Stomach (tissue), 9 donors: ENCODE data around the gene IL1RAPL2. TPM values are rescaled to one million over a fixed set of nuclear protein-coding genes. Genes with fewer than 3 reads are reported as not detected.

Experiments used
- DNase-seq, 2 donors: peaks; one replicate each; pipeline versions ENCODE4 v3.0.0 to v3.0.0-alpha.2; 2013 to 2019
- H3K27ac ChIP-seq, 5 donors: fragments of 200-600 bp in 4 of 5; sonication (generic) in 4 of 5; one replicate each; pipeline ENCODE4 v1.5.1; 2013 to 2019; ENCODE audit warnings: mild to moderate bottlenecking in 1 of 5, moderate library complexity in 1 of 5
- H3K27me3 ChIP-seq, 3 donors: fragments of 200-600 bp; sonication (generic); one replicate each; pipeline ENCODE4 v1.5.1; 2017 to 2019; ENCODE audit warnings: mixed run types in 1 of 3
- H3K36me3 ChIP-seq, 4 donors: fragments of 200-600 bp; sonication (generic); 1 replicate in 3 of 4; 2 replicates in 1 of 4; pipeline ENCODE4 v1.5.1; 2016 to 2019
- H3K4me1 ChIP-seq, 4 donors: fragments of 200-600 bp; sonication (generic); one replicate each; pipeline ENCODE4 v1.5.1; 2016 to 2019
- H3K4me3 ChIP-seq, 4 donors: fragments of 200-600 bp; sonication (generic) in 3 of 4; one replicate each; pipeline ENCODE4 v1.5.1; 2016 to 2019; ENCODE audit warnings: mild to moderate bottlenecking in 1 of 4
- H3K9me3 ChIP-seq, 4 donors: fragments of 200-600 bp; sonication (generic); one replicate each; pipeline ENCODE4 v1.5.1; 2016 to 2019
- EP300 ChIP-seq: sonication (generic); formaldehyde crosslinking; IDR thresholded peaks from one replicate; pipeline ENCODE4 v1.6.1; 2017; ENCODE audit warnings: antibody characterized with exemption
- POLR2A ChIP-seq, 4 donors: fragments of 450-650 bp; IDR thresholded peaks; one replicate each; pipeline ENCODE4 v1.6.1; 2016; ENCODE audit warnings: antibody characterized with exemption in 4 of 4, control low read depth in 2 of 4, mild to moderate bottlenecking in 1 of 4, moderate library complexity in 1 of 4
- POLR2AphosphoS5 ChIP-seq, 3 donors: sonication (generic); formaldehyde crosslinking; IDR thresholded peaks; one replicate each; pipeline ENCODE4 v1.6.1; 2016; ENCODE audit warnings: antibody characterized with exemption in 3 of 3
- whole genome bisulfite sequencing, 5 donors: extraction: QIAGEN DNeasy Blood & Tissue Kit in 3 of 5; methylation state at CpG; one replicate each; pipeline versions ENCODE4 v1.1.5 to v1.1.7; 2013 to 2018; 5-methylcytosine and 5-hydroxymethylcytosine counted together
- intact Hi-C: fragments of 100-400 bp; cut with DNase I; formaldehyde crosslinking; loops from one replicate; pipeline ENCODE4 v1.15.1; 2023; ENCODE audit warnings: low total_unique reads
- polyA plus RNA-seq, 3 donors: library from polyadenylated mRNA; stranded (reverse); fragments of 200-250 nt; gene quantifications; one replicate each; pipeline ENCODE4 v1.2.3, GENCODE V29; 2013
- total RNA-seq, 5 donors: library from RNA; depleted of rRNA; stranded (reverse); fragments of >200 nt; gene quantifications; one replicate each; pipeline versions ENCODE4 v1.1.0 to v1.2.3, GENCODE V29; 2014 to 2016
- TF ChIP-seq, protein P1 (sequence below), 7 experiments: fragments of 450-650 bp in 4 of 7; fragments of 200-600 bp in 3 of 7; sonication (generic) in 3 of 7; IDR thresholded peaks; one replicate each; pipeline ENCODE4 v1.5.1; 2016 to 2019; ENCODE audit warnings: antibody characterized with exemption in 7 of 7, control low read depth in 2 of 7, mild to moderate bottlenecking in 1 of 7
- donor health status: healthy with polysubstance abuse.
- donor health status: Bipolar disorder and iron deficiency.
- donor health status: healthy.

IL1RAPL2 gene
- total and polyA plus RNA-seq, 8 donors: 1.1 TPM; not detected in 7

DNA sequence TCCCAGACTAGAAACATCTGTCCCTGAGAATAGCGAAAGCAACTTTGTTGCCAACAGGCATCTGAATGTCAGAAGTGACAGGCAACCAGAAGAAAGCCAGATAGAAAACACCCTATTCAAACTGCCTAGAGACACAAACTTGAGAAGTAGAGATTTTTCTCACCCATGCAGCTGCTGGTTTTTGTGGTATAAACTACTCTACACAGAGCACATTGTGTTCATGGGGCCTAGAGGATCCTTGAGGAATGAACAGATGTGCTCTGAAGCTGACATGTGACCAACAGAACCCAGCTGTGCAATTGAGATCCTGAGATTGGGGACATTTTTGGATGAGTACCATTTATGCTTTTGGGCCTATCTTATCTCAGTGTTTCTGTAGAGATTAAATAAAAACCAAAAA is 1192.8 kb downstream of the IL1RAPL2 start:
- WGBS, 5 donors: 50 to 88% (median 75%) methylated on average over 1 of the region's 1 CpG
- Histone ChIP-seq H3K9me3 (no peaks in the 10 kb centered on the region), H3K27me3 (no peaks in the 10 kb centered on the region), H3K36me3 (no peaks in the 10 kb centered on the region), H3K27ac (no peak overlapping the region), H3K4me1 (no peaks in the 10 kb centered on the region), H3K4me3 (no peak overlapping the region)
- TF ChIP-seq, protein P1, sequence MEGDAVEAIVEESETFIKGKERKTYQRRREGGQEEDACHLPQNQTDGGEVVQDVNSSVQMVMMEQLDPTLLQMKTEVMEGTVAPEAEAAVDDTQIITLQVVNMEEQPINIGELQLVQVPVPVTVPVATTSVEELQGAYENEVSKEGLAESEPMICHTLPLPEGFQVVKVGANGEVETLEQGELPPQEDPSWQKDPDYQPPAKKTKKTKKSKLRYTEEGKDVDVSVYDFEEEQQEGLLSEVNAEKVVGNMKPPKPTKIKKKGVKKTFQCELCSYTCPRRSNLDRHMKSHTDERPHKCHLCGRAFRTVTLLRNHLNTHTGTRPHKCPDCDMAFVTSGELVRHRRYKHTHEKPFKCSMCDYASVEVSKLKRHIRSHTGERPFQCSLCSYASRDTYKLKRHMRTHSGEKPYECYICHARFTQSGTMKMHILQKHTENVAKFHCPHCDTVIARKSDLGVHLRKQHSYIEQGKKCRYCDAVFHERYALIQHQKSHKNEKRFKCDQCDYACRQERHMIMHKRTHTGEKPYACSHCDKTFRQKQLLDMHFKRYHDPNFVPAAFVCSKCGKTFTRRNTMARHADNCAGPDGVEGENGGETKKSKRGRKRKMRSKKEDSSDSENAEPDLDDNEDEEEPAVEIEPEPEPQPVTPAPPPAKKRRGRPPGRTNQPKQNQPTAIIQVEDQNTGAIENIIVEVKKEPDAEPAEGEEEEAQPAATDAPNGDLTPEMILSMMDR (IDR thresholded peaks at IDR 0.05): no peak
- TF ChIP-seq POLR2AphosphoS5 (IDR thresholded peaks at IDR 0.05) (no peak), POLR2A (IDR thresholded peaks at IDR 0.05) (no peak), EP300 (no peak)
- intact Hi-C loops: no loop called here
- DNase-seq: peak in 1 of 2 donors; percentile 12

DNA sequence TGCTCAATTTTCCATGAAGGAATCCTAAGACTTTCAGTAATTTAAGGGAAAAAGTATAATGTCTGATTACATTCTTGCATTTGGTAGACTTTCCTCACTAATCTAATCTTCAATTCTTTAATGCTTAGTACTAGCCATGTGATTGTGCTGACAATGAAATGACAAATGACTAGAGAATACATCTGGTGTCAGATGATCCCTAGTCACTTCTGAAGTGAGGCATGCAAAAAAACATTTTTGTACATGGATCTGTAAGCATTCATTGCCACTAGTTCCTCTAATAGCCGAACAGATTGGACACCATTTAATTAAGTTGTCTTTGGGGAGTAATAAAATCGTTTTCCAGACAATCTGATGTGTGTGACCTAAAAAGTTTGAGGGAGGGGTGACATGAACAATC is 1193.6 kb downstream of the IL1RAPL2 start:
- intact Hi-C loops: no loop called here
- H3K4me3 ChIP-seq: no peak overlapping the region
- H3K4me1 ChIP-seq: no peaks in the 10 kb centered on the region
- no peak overlapping the region for H3K27ac ChIP-seq
- TF ChIP-seq, protein P1 (IDR thresholded peaks at IDR 0.05): no peak
- TF ChIP-seq POLR2A (IDR thresholded peaks at IDR 0.05) (no peak), EP300 (no peak)
- H3K36me3 ChIP-seq: no peaks in the 10 kb centered on the region
- no peaks in the 10 kb centered on the region for H3K9me3 ChIP-seq
- WGBS, 5 donors: 51 to 63% (median 62%) methylated on average over 2 of the region's 2 CpGs
- H3K27me3 ChIP-seq: no peaks in the 10 kb centered on the region
- DNase-seq: no peak

DNA sequence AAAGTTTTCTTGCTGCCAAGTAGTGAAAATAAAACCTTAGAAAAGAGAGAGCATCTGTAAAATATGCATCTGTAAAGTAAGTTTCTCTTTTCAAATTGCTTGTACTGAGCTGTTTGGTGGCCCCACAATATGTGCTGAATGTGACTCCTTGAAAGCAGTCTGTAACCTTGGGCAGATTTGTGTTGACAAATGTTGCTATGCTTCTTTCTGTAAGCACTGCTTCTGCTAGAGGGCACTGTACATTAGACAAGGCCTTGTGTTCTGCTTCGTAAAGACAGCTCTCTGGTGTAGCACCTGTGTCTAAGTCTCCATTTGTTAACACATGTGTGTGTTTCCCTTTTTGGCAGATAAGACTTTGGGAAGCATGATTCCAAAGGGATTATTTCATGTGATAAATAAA is 1199.7 kb downstream of the IL1RAPL2 start:
- 37 to 89% (median 47%) methylated on average over 1 of the region's 1 CpG for WGBS, 5 donors
- DNase-seq: peak in 1 of 2 donors; percentile 34
- Histone ChIP-seq H3K4me1 (no peaks in the 10 kb centered on the region), H3K36me3 (no peaks in the 10 kb centered on the region), H3K27me3 (peaks cover 0 to 4% (median 0%) of the 10 kb centered on the region in 3 donors), H3K27ac (no peak overlapping the region), H3K9me3 (no peaks in the 10 kb centered on the region), H3K4me3 (no peak overlapping the region)
- TF ChIP-seq POLR2AphosphoS5 (IDR thresholded peaks at IDR 0.05) (no peak), EP300 (no peak), POLR2A (IDR thresholded peaks at IDR 0.05) (no peak)
- TF ChIP-seq, protein P1 (IDR thresholded peaks at IDR 0.05): no peak
- intact Hi-C loops: no loop called here

DNA sequence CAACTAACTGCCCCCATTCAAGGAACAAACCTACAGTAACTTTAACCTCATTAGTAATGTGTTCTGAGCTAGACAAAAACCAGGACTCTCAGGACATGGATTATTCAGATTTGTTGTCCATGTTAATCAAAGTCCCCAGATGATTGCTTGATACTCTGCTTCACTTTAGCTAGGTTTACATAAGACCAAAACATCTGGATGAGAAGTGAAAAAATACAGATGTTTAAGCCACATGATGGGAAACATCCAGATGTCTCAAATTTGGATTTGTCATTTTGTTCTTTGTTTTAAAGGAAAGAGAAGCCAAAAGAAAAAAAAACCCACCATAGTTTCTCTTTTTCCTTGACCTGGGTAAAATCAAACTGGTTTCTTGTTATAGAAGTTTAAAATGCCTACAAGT is 1207.8 kb downstream of the IL1RAPL2 start:
- peaks cover 0 to 3% (median 0%) of the 10 kb centered on the region in 3 donors for H3K27me3 ChIP-seq
- H3K9me3 ChIP-seq: no peaks in the 10 kb centered on the region
- H3K36me3 ChIP-seq: no peaks in the 10 kb centered on the region
- DNase-seq: peak in 1 of 2 donors; percentile 7
- H3K27ac ChIP-seq: no peak overlapping the region
- intact Hi-C loops: no loop called here
- H3K4me1 ChIP-seq: no peaks in the 10 kb centered on the region
- no peak overlapping the region for H3K4me3 ChIP-seq
- TF ChIP-seq POLR2A (IDR thresholded peaks at IDR 0.05): no peak
- no peak for TF ChIP-seq EP300
- TF ChIP-seq POLR2AphosphoS5 (IDR thresholded peaks at IDR 0.05): no peak
- TF ChIP-seq, protein P1 (IDR thresholded peaks at IDR 0.05): no peak
